Vagina (tissue), 2 donors: ENCODE data around the gene SHLD1.

Source experiments
- POLR2A ChIP-seq, 2 donors: fragments of 450-650 bp; IDR thresholded peaks; one replicate each; pipeline ENCODE4 v1.6.1; 2017; ENCODE audit warnings: antibody characterized with exemption in 2 of 2, mild to moderate bottlenecking in 2 of 2, moderate library complexity in 2 of 2
- TF ChIP-seq, protein P1 (sequence below), 3 experiments: fragments of 450-650 bp in 2 of 3; fragments of 200-600 bp in 1 of 3; sonication (generic) in 1 of 3; IDR thresholded peaks; one replicate each; pipeline ENCODE4 v1.5.1; 2017 to 2019; ENCODE audit warnings: antibody characterized with exemption in 3 of 3, mild to moderate bottlenecking in 2 of 3, moderate library complexity in 2 of 3

DNA sequence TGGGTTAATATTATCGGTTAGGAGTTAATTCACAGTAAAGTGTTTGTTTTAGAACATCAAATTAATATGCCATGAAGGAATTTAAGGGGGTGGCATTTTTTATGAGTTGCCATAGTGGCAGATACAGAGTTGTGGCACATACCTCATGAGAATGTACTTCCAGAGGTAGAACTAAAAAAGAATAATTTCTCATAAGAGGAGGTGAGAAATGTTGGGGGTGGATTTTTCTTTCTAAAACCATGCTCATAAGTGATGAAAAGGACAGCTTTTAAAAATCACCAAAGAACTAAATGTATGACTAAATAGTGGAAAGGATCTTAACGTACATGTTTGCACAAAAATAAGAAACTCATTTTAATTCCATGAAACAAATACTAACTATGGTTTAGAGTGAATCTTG lies 58.7 kb downstream of the SHLD1 start:
- TF ChIP-seq, protein P1, sequence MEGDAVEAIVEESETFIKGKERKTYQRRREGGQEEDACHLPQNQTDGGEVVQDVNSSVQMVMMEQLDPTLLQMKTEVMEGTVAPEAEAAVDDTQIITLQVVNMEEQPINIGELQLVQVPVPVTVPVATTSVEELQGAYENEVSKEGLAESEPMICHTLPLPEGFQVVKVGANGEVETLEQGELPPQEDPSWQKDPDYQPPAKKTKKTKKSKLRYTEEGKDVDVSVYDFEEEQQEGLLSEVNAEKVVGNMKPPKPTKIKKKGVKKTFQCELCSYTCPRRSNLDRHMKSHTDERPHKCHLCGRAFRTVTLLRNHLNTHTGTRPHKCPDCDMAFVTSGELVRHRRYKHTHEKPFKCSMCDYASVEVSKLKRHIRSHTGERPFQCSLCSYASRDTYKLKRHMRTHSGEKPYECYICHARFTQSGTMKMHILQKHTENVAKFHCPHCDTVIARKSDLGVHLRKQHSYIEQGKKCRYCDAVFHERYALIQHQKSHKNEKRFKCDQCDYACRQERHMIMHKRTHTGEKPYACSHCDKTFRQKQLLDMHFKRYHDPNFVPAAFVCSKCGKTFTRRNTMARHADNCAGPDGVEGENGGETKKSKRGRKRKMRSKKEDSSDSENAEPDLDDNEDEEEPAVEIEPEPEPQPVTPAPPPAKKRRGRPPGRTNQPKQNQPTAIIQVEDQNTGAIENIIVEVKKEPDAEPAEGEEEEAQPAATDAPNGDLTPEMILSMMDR (IDR thresholded peaks at IDR 0.05) = no peak
- no peak for TF ChIP-seq POLR2A (IDR thresholded peaks at IDR 0.05)
